ENCODE results near the gene CKLF. TPM values are rescaled to one million over a fixed set of nuclear protein-coding genes. Genes with fewer than 3 reads are reported as not detected.
A peak's percentile ranks its signal among the peaks of the same experiment; 100 is the strongest.

CKLF gene
- total RNA-seq, 4 donors from 2014 or later: 7.5 to 47.1 (median 22.2) TPM

GRCh38 chr16:66600477-66600876, 48.1 kb downstream of the CKLF start:
- Histone ChIP-seq H3K4me1 (peaks cover 0 to 23% (median under 1%) of the 10 kb centered on the region in 4 donors), H3K4me3 (no peak overlapping the region), H3K27ac (no peak overlapping the region), H3K36me3 (no peaks in the 10 kb centered on the region), H3K27me3 (no peaks in the 10 kb centered on the region), H3K9me3 (peaks cover 0 to 10% (median 0%) of the 10 kb centered on the region in 4 donors)
- no peak for TF ChIP-seq CTCF (IDR thresholded peaks at IDR 0.05)
- no peak for TF ChIP-seq POLR2A (IDR thresholded peaks at IDR 0.05)
- DNase-seq: no peak

DNA sequence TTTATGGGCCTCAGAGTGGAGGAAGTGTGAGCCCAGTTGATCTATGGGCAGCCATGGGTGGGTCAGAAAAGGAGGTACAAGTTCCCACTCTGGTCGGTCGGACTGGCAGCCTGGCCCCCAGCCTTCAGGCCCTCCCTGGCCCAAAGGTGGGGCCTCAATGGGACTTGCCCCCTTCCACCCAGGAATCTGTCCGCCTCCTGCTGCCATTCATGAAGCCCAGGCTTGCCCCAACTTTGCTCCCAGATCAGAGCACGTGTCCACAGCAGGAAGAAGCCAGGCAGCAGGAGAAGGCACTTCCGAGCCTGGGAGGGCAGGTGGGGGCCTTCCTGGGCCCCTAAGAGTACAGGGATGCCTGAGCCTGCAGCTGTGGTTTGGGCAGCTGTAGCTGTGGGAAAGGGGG, 49.1 kb downstream of the CKLF start:
- Histone ChIP-seq H3K9me3 (peaks cover 0 to 10% (median 0%) of the 10 kb centered on the region in 4 donors), H3K27ac (no peak overlapping the region), H3K36me3 (no peaks in the 10 kb centered on the region), H3K4me1 (peaks cover 0 to 31% (median 10%) of the 10 kb centered on the region in 4 donors), H3K4me3 (no peak overlapping the region), H3K27me3 (no peaks in the 10 kb centered on the region)
- TF ChIP-seq POLR2A (IDR thresholded peaks at IDR 0.05) (no peak), CTCF (IDR thresholded peaks at IDR 0.05) (no peak)
- DNase-seq: no peak

DNA sequence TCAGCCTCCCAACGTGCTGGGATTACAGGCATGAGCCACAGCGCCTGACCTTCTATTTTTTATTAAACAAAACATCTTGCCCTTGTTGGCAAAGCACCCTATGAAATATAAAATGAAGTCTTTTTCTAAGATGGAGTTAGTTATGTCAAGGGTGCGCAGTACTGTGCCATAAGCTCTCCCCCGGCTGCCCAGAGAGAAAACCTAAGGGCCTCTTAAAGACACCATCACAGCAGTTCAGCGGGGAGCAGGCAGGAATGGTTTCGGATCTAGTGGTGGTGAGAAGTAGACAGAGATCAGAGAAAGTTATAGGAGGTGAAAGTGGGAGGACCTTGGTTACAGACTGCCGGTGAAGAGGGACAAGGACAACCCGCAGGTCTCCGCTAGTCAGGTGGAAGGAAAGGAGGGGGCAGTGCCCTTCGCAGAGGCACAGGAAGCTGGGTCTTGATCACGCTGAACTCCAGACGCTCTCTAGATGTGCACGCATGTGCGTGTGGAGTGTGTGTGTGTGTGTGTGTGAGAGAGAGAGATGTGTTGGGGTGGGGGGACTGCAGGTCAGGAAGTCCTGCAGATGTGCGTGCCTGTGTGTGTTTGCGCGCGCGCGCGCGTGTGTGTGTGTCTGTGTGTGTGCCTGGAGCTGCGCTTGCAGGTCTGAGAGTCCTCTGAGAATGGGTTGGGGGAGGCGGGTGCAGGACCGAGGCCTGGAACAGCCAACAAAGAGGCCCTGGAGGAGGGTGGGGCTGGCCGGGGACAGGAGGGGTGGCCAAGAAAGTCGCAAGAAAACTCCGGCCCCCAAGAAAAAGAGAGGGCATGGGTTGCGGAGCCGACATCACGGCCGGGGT, 51.4 kb downstream of the CKLF start:
- no peak for TF ChIP-seq POLR2A (IDR thresholded peaks at IDR 0.05)
- no peak for TF ChIP-seq CTCF (IDR thresholded peaks at IDR 0.05)
- peak in 2 of 3 donors; percentile 72 to 85 for DNase-seq
- Histone ChIP-seq H3K27me3 (no peaks in the 10 kb centered on the region), H3K4me1 (peaks cover 0 to 35% (median 16%) of the 10 kb centered on the region in 4 donors), H3K4me3 (peak overlapping the region; percentile 75 to 83 (median 81)), H3K36me3 (no peaks in the 10 kb centered on the region), H3K9me3 (peaks cover 0 to 10% (median 0%) of the 10 kb centered on the region in 4 donors), H3K27ac (peak overlapping the region; percentile 82 to 87 (median 84))

DNA sequence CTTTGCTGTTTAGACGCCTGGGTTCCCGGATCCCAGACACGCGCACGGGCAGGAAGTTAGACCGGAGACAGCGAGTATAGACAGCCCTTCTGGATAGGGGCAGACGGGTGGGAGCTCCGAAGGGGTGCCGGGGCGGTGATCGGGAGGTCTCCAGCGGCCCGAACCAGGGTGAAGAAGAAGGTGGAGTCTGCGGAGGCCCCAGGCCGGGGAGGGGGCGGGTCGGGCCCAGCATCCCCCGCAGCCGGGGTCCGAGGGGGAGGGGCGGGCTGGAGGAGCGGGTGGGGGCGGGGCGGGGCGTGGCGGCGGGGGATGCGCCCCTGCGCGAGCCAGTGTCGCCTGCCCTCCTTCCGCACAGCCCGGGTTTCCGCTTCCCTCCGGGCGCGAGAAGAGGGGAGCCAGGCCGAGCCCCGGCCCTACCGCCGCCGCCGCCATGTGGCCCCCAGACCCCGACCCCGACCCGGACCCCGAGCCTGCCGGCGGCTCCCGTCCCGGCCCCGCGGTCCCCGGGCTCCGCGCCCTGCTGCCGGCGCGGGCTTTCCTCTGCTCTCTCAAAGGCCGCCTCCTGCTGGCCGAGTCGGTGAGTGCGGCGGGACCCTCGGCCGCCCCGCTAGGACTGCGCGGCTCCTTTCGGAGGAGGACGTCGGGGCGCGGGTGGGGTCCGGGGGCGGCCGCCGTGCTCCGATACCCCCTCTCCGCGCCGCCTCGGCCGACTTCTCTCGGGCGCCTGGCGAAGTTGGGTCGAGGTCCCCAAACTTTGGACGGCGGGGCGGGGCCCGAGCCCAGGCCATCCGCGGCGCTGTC, 52.2 kb downstream of the CKLF start, which contains the start of gene CMTM3:
Gene CMTM3, plus strand, starts transcription at position 329 of the 801 bp plus-strand sequence. Its CDS starts 102 bp downstream, at position 431.
- peak; percentile 67 to 79 (median 75) for DNase-seq
- Histone ChIP-seq H3K27me3 (no peaks in the 10 kb centered on the region), H3K4me1 (peaks cover 0 to 35% (median 16%) of the 10 kb centered on the region in 4 donors), H3K9me3 (peaks cover 0 to 10% (median 0%) of the 10 kb centered on the region in 4 donors), H3K4me3 (peak within 1 kb of the TSS; percentile 75 to 83 (median 81)), H3K36me3 (no peaks in the 10 kb centered on the region), H3K27ac (peak within 1 kb of the TSS; percentile 82 to 87 (median 84))
- no peak for TF ChIP-seq POLR2A (IDR thresholded peaks at IDR 0.05)
- TF ChIP-seq CTCF (IDR thresholded peaks at IDR 0.05): peak; percentile 60 to 83 (median 66)

GRCh38 chr16:66605177-66605978, 53.0 kb downstream of the CKLF start:
- Histone ChIP-seq H3K9me3 (peaks cover 0 to 10% (median 0%) of the 10 kb centered on the region in 4 donors), H3K4me1 (peaks cover 0 to 35% (median 16%) of the 10 kb centered on the region in 4 donors), H3K27ac (peak overlapping the region; percentile 82 to 87 (median 84)), H3K4me3 (peak overlapping the region; percentile 75 to 83 (median 81)), H3K27me3 (no peaks in the 10 kb centered on the region), H3K36me3 (peaks cover 0 to 7% (median 0%) of the 10 kb centered on the region in 3 donors)
- TF ChIP-seq CTCF (IDR thresholded peaks at IDR 0.05) (no peak), POLR2A (IDR thresholded peaks at IDR 0.05) (no peak)
- peak; percentile 40 to 71 (median 64) for DNase-seq
